Hematopoietic multipotent progenitor cell treated with erythropoietin and hydrocortisone succinate and interleukin-3 and kit ligand, for 6 days (in vitro differentiated cells): Measurements from ENCODE around the gene OR9G4.

ENCODE experiments used
- DNase-seq: peaks from one replicate; pipeline ENCODE4 v3.0.0-alpha.2; 2015

Gene OR9G4

GRCh38 chr11:56748597-56748996 lies at the start of gene OR9G4:
Gene OR9G4, minus strand, starts transcription at chr11:56748697. Its CDS starts 4,931 bp downstream, at chr11:56743766.
- no peak for DNase-seq

- peak; percentile 86 for DNase-seq
Observed at GRCh38 chr11:56783448-56784041, 35.0 kb upstream of the OR9G4 start.

GRCh38 chr11:56782167-56782847 lies 33.8 kb upstream of the OR9G4 start:
- no peak for DNase-seq

GRCh38 chr11:56776809-56777208 lies 28.3 kb upstream of the OR9G4 start:
- no peak for DNase-seq

DNA sequence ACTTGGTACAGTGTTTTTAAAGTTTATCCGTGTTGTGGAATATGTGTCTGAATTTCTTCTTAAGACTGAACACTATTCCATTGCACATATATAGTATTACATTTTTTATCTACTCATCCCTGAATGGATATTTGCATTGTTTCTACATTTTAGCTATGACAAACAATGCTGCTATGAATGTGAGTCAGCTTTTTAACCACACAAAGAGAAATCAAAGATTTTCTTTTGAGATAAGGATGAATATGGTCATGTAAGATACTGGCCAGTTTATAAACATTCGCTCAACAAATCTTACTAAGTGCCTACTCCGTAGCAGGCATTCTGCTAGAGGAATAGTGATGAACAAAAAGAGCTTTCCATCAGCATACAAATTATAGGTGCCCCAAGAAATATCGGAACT lies 16.5 kb upstream of the OR9G4 start:
- DNase-seq = no peak

- DNase-seq = no peak
Observed at GRCh38 chr11:56751480-56751879, 3.0 kb upstream of the OR9G4 start.

- no peak for DNase-seq
Observed at GRCh38 chr11:56750190-56750589, 1.7 kb upstream of the OR9G4 start.

DNA sequence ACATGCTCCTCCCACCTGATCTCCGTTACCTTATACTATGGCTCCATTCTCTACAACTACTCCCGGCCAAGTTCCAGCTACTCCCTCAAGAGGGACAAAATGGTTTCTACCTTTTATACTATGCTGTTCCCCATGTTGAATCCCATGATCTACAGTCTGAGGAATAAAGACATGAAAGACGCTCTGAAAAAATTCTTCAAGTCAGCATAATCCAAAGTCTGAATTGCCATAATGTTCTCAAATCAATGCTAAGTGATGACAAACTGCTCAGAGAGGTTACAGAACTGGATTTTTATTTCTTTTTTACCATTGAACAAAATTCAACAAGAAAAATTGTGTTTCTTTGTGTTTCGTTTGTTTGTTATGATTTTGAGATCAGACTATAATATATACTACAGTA lies 7.6 kb downstream of the OR9G4 start:
- no peak for DNase-seq

DNA sequence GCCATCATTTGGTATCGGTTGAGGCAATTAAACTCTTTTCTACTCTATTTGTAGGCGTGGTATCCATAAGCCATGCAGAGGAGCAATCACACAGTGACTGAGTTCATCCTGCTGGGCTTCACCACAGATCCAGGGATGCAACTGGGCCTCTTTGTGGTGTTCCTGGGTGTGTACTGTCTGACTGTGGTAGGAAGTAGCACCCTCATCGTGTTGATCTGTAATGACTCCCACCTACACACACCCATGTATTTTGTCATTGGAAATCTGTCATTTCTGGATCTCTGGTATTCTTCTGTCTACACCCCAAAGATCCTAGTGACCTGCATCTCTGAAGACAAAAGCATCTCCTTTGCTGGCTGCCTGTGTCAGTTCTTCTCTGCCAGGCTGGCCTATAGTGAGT lies 8.4 kb downstream of the OR9G4 start:
- DNase-seq = no peak

- DNase-seq = no peak
Observed at GRCh38 chr11:56720513-56720912, 28.0 kb downstream of the OR9G4 start.

GRCh38 chr11:56716379-56716854 lies 32.1 kb downstream of the OR9G4 start:
- no peak for DNase-seq

DNA sequence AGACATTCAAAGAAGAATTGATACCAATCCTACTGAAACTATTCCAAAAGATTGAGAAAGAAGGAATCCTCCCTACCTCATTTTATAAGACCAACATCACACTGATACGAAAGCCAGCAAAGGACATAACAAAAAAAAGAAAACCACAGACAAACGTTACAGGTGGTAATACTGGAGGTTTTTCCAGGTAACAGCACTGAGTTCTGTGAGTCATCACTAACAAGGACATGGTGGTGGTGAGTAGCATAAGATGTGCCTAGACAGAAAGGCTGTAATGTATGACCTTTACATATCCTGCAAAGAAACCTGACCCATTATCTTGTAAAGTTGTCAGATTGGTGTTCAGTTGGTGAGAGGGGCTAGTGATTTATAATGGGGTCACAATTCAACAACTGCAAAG lies 34.3 kb downstream of the OR9G4 start:
- DNase-seq = no peak

- no peak for DNase-seq
Observed at GRCh38 chr11:56706486-56706885, 42.0 kb downstream of the OR9G4 start.

DNA sequence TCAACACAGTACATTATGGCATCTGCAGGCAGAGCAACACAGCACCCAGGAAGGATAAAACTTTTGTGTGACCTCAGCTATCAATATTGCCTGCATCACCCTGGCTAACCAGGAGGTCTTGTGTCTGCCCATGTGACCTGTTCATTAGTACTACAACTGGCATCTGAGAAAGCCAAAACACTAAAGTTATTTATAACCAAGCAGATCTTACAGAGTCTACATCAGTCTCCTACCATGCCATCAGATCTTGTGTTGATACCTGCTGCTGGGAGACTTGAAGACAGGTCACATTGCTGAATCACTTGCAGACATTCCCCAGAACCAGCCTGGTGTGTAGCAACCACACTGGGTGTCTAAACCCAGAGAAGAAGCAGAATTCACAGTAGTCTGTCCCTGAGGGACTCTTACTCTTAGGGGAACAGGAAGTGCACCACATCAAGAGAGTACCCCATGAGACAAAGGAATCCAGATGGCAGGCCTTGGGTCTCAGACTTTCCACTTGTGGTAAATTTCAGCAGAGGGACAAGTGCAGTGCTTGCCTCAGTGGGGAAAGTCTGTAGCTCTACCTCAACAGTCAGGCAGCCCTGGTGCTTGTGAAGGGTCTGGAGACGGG lies 42.6 kb downstream of the OR9G4 start:
- no peak for DNase-seq

DNA sequence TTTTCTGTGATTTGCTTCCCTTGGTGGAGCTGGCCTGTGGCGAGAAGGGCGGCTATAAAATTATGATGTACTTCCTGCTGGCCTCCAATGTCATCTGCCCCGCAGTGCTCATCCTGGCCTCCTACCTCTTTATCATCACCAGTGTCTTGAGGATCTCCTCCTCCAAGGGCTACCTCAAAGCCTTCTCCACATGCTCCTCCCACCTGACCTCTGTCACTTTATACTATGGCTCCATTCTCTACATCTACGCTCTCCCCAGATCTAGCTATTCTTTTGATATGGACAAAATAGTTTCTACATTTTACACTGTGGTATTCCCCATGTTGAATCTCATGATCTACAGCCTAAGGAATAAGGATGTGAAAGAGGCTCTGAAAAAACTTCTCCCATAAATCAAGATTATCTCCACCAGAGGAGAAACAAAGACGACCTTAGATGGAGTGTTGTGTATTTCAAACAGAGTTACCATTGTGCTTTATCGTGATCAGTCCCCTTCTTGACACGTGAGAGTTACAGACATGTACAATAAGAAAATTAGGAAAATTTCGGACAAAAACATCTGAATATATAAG lies 47.5 kb downstream of the OR9G4 start:
- DNase-seq = no peak

- DNase-seq = no peak
Observed at GRCh38 chr11:56700242-56700913, 48.1 kb downstream of the OR9G4 start.

DNA sequence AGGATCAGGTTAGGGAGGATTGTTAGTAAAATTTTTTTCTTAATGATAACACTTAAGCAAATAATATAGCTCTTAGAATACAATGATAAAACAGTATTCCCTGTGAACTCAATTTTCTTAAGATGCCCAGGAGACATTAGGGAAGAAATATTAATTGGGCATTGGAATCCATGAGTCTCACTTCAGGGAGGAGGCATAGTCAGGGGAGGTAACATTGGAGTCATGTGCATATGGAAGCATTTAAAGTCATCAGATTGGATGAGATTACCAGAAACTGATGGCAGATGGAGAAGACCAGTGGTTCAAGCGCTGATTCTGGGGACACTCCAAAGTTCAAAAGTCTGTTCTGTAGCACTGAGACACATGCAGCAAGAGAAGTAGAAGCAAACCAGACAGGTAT lies 49.7 kb downstream of the OR9G4 start, which contains the start of gene OR9G1:
Gene OR9G1 (plus strand): TSS at position 301 of the 400 bp plus-strand sequence. CDS start 1,293 bp downstream, outside the sequence.
- no peak for DNase-seq

GRCh38 chr11:56693428-56693827 lies 55.1 kb downstream of the OR9G4 start:
- DNase-seq = no peak
